Tongue (tissue), 2 donors: ENCODE data around the gene KCNIP1. TPM values are rescaled to one million over a fixed set of nuclear protein-coding genes. Genes with fewer than 3 reads are reported as not detected.
"Not testable (repeated sequence)": the region's sequence is repeated elsewhere in the genome, so short reads cannot be mapped to it uniquely, and the experiment has no call there.

Experiments used
- DNase-seq: peaks from one replicate; pipeline ENCODE4 v3.0.0-alpha.2; 2015
- total RNA-seq: library from RNA; depleted of rRNA; stranded (reverse); fragments of >200 nt; gene quantifications from one replicate; pipeline ENCODE4 v1.2.3, GENCODE V29; 2014

The KCNIP1 gene
- total RNA-seq, 1 donor from 2014 or later: 4.2 TPM

GRCh38 chr5:170537451-170538095 is 33.8 kb downstream of the KCNIP1 start:
- no peak for DNase-seq

- DNase-seq: no peak
Observed at GRCh38 chr5:170538096-170538465, 34.3 kb downstream of the KCNIP1 start.

- no peak for DNase-seq
Observed at GRCh38 chr5:170538696-170539586, 35.1 kb downstream of the KCNIP1 start.

GRCh38 chr5:170540271-170540670 is 36.5 kb downstream of the KCNIP1 start:
- DNase-seq: no peak

GRCh38 chr5:170541146-170541769 is 37.4 kb downstream of the KCNIP1 start:
- no peak for DNase-seq

GRCh38 chr5:170542691-170543293 is 39.0 kb downstream of the KCNIP1 start:
- no peak for DNase-seq

GRCh38 chr5:170545313-170545712 is 41.5 kb downstream of the KCNIP1 start:
- DNase-seq: no peak

- peak; percentile 34 for DNase-seq
Observed at GRCh38 chr5:170545811-170546210, 42.0 kb downstream of the KCNIP1 start.

- DNase-seq: peak; percentile 69
Observed at GRCh38 chr5:170546282-170546681, 42.5 kb downstream of the KCNIP1 start.

- not testable (repeated sequence) for DNase-seq
Observed at GRCh38 chr5:170550382-170550781, 46.6 kb downstream of the KCNIP1 start.

GRCh38 chr5:170551076-170551475 is 47.3 kb downstream of the KCNIP1 start:
- no peak for DNase-seq

- DNase-seq: no peak
Observed at GRCh38 chr5:170551622-170552021, 47.8 kb downstream of the KCNIP1 start.

- peak; percentile 97 for DNase-seq
Observed at GRCh38 chr5:170552621-170553115, 48.8 kb downstream of the KCNIP1 start.

GRCh38 chr5:170553218-170553617 is 49.4 kb downstream of the KCNIP1 start:
- no peak for DNase-seq

GRCh38 chr5:170554521-170555267 is 50.9 kb downstream of the KCNIP1 start:
- DNase-seq: peak; percentile 28

- DNase-seq: no peak
Observed at GRCh38 chr5:170557314-170557713, 53.5 kb downstream of the KCNIP1 start.

GRCh38 chr5:170559296-170559695 is 55.5 kb downstream of the KCNIP1 start:
- DNase-seq: no peak

GRCh38 chr5:170560938-170561337 is 57.1 kb downstream of the KCNIP1 start:
- DNase-seq: no peak

GRCh38 chr5:170562166-170562874 is 58.5 kb downstream of the KCNIP1 start:
- no peak for DNase-seq

GRCh38 chr5:170562875-170563228 is 59.0 kb downstream of the KCNIP1 start:
- no peak for DNase-seq
